Measurements from ENCODE around the gene CCDC9B.

Gene CCDC9B

DNA sequence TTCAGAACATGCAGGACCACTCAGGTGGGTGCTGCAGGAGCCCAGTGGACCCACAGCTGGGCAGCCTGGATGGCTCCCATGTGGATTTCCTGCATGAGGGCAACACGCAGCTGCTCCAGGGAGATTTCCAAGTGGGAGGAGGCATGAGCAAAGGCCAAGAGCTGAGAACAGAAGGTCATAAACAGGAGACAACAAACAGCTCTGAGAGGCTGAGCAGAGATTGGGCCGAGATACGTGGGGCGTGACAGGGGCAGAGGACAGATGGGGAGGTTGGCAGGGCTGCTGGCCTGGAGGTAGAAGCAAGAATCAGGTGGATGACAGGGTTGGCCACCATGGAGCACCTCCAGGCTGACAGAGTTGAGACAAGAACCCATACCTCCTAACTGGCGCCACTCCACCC is 13.0 kb upstream of the CCDC9B start:
- H4K20me1 ChIP-seq (ENCODE audit: control insufficient read depth, insufficient read depth, low read depth, low read length), result no peaks in the 10 kb centered on the region
- no peaks in the 10 kb centered on the region for H3K79me2 ChIP-seq (ENCODE audit: control insufficient read depth, low read length)
- H3K9me3 ChIP-seq (ENCODE audit: control insufficient read depth, insufficient read depth, low read length), result no peaks in the 10 kb centered on the region
- H3K9me2 ChIP-seq (replicated peaks; ENCODE audit: control insufficient read depth, low read length), result no peaks in the 10 kb centered on the region
- no peaks in the 10 kb centered on the region for H3K36me3 ChIP-seq (ENCODE audit: control insufficient read depth, low read length)
- H3F3A ChIP-seq (ENCODE audit: control insufficient read depth, insufficient read depth), result no peaks in the 10 kb centered on the region
- no peak overlapping the region for H3K4me3 ChIP-seq (ENCODE audit: low read length)
- H3K4me2 ChIP-seq (ENCODE audit: low read length), result no peak overlapping the region
- TF ChIP-seq, protein P1, sequence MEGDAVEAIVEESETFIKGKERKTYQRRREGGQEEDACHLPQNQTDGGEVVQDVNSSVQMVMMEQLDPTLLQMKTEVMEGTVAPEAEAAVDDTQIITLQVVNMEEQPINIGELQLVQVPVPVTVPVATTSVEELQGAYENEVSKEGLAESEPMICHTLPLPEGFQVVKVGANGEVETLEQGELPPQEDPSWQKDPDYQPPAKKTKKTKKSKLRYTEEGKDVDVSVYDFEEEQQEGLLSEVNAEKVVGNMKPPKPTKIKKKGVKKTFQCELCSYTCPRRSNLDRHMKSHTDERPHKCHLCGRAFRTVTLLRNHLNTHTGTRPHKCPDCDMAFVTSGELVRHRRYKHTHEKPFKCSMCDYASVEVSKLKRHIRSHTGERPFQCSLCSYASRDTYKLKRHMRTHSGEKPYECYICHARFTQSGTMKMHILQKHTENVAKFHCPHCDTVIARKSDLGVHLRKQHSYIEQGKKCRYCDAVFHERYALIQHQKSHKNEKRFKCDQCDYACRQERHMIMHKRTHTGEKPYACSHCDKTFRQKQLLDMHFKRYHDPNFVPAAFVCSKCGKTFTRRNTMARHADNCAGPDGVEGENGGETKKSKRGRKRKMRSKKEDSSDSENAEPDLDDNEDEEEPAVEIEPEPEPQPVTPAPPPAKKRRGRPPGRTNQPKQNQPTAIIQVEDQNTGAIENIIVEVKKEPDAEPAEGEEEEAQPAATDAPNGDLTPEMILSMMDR (IDR thresholded peaks at IDR 0.05; ENCODE audit: low read depth, low read length, poor library complexity, severe bottlenecking), result no peak
- no peak for TF ChIP-seq EZH2phosphoT487 (IDR thresholded peaks at IDR 0.05; ENCODE audit: borderline replicate concordance, low read length)
- no peak overlapping the region for H3K27ac ChIP-seq (ENCODE audit: low read depth, low read length)
- peaks cover 8% of the 10 kb centered on the region; the same call in 1 of the 2 replicates for H3K27me3 ChIP-seq (ENCODE audit: control insufficient read depth, low read length)
- H3K4me1 ChIP-seq (ENCODE audit: control insufficient read depth, low read length), result peaks cover 7% of the 10 kb centered on the region

GRCh38 chr15:40352281-40352901 is 11.7 kb upstream of the CCDC9B start:
- Histone ChIP-seq H3K79me2 (ENCODE audit: control insufficient read depth, low read length) (no peaks in the 10 kb centered on the region), H3K4me3 (ENCODE audit: low read length) (no peak overlapping the region), H3K4me1 (ENCODE audit: control insufficient read depth, low read length) (no peaks in the 10 kb centered on the region; the same call in 1 of the 2 replicates), H3K9me2 (replicated peaks; ENCODE audit: control insufficient read depth, low read length) (no peaks in the 10 kb centered on the region), H3F3A (ENCODE audit: control insufficient read depth, insufficient read depth) (no peaks in the 10 kb centered on the region), H3K27ac (ENCODE audit: low read depth, low read length) (no peak overlapping the region), H3K27me3 (ENCODE audit: control insufficient read depth, low read length) (peaks cover 8% of the 10 kb centered on the region; the same call in 1 of the 2 replicates), H3K9me3 (ENCODE audit: control insufficient read depth, insufficient read depth, low read length) (no peaks in the 10 kb centered on the region), H4K20me1 (ENCODE audit: control insufficient read depth, insufficient read depth, low read depth, low read length) (no peaks in the 10 kb centered on the region), H3K36me3 (ENCODE audit: control insufficient read depth, low read length) (no peaks in the 10 kb centered on the region), H3K4me2 (ENCODE audit: low read length) (no peak overlapping the region)
- TF ChIP-seq EZH2phosphoT487 (IDR thresholded peaks at IDR 0.05; ENCODE audit: borderline replicate concordance, low read length), result no peak
- TF ChIP-seq, protein P1 (IDR thresholded peaks at IDR 0.05; ENCODE audit: low read depth, low read length, poor library complexity, severe bottlenecking), result no peak

DNA sequence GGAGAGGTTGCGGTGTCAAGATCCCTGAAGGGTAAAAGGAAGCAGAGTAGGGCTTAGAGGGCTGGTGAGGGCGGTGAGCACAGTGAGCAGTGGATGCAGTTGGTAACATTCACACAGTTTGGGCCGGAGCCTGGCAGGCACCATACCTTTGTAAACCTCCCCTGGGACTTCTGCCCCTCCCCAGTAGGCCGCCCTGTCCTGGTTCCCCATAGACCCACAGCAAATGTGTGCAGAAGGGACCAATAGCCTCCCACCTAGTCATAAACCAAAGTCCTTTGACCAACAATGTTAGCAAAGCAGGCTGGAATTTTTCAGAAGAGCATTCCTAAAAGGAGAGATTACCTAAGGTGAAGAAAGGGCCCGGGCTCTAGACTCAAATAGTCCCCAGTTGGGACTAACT is 8.4 kb upstream of the CCDC9B start:
- H3K27me3 ChIP-seq (ENCODE audit: control insufficient read depth, low read length), result peaks cover 8% of the 10 kb centered on the region; the same call in 1 of the 2 replicates
- H3F3A ChIP-seq (ENCODE audit: control insufficient read depth, insufficient read depth), result no peaks in the 10 kb centered on the region
- H3K4me3 ChIP-seq (ENCODE audit: low read length), result no peak overlapping the region
- H3K4me1 ChIP-seq (ENCODE audit: control insufficient read depth, low read length), result peaks cover 2% of the 10 kb centered on the region; the same call in 1 of the 2 replicates
- H3K4me2 ChIP-seq (ENCODE audit: low read length), result no peak overlapping the region
- no peaks in the 10 kb centered on the region for H3K36me3 ChIP-seq (ENCODE audit: control insufficient read depth, low read length)
- no peak overlapping the region for H3K27ac ChIP-seq (ENCODE audit: low read depth, low read length)
- H3K9me2 ChIP-seq (replicated peaks; ENCODE audit: control insufficient read depth, low read length), result no peaks in the 10 kb centered on the region
- TF ChIP-seq, protein P1 (IDR thresholded peaks at IDR 0.05; ENCODE audit: low read depth, low read length, poor library complexity, severe bottlenecking), result no peak
- no peak for TF ChIP-seq EZH2phosphoT487 (IDR thresholded peaks at IDR 0.05; ENCODE audit: borderline replicate concordance, low read length)
- H3K9me3 ChIP-seq (ENCODE audit: control insufficient read depth, insufficient read depth, low read length), result no peaks in the 10 kb centered on the region
- no peaks in the 10 kb centered on the region for H4K20me1 ChIP-seq (ENCODE audit: control insufficient read depth, insufficient read depth, low read depth, low read length)
- H3K79me2 ChIP-seq (ENCODE audit: control insufficient read depth, low read length), result no peaks in the 10 kb centered on the region
